GM12875 (cell line): ENCODE data around the gene MBIP.
"Not testable (repeated sequence)": the region's sequence is repeated elsewhere in the genome, so short reads cannot be mapped to it uniquely, and the experiment has no call there.

Experiments
- H3K4me3 ChIP-seq: one replicate; pipeline ENCODE4 v1.5.1; 2011; ENCODE audit warnings: low read depth, low read length, control low read depth
- CTCF ChIP-seq: IDR thresholded peaks from 2 replicates; pipeline ENCODE4 v1.5.1; 2011; ENCODE audit warnings: low read depth, mild to moderate bottlenecking, control low read depth, inconsistent platforms, low read length, moderate library complexity, borderline replicate concordance; ENCODE audit not compliant: insufficient read depth

Gene MBIP

DNA sequence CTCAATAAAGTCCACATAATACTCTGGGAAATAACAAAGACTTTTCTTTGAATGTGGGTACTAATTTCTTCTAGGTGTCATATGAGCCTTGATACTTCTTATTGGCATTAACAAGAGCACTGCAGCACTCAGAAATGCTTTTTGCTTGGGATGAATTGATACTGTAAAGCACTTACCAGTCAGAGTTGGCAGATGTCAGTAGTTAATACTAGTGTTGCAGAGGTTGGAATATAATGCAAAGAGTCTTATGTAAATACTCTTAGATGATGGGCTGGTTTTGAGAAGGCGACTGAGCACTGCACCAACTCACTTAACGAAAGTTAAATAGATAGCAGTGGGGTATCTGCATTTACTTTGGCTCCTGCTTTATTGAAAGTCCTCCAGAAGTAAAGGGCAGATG is 25.6 kb upstream of the MBIP start:
- TF ChIP-seq CTCF, result no peak
- no peak overlapping the region for H3K4me3 ChIP-seq

DNA sequence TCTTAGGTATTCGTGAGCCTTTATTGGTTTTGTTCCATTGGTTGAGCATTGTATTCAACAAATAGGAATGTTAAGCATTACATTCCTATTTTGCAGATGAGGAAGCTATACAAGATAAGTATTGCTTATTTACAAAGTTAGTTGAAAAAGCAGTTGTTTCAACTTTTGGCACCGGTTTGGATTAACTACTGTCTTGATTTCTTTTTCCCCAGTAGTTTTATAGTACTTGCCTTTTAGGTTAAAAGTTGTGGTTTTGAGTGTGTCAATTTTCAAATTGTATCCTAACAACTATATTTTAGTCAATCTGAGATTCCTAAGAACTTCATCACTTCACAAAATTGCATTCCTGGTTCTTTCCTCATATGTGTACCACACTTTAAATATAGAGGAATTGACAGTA is 23.8 kb upstream of the MBIP start:
- TF ChIP-seq CTCF, result no peak
- H3K4me3 ChIP-seq, result no peak overlapping the region

GRCh38 chr14:36341811-36342210 is 21.4 kb upstream of the MBIP start:
- H3K4me3 ChIP-seq, result not testable (repeated sequence)

- no peak overlapping the region for H3K4me3 ChIP-seq
- TF ChIP-seq CTCF, result no peak
Measured at GRCh38 chr14:36340276-36340890, 19.9 kb upstream of the MBIP start.

DNA sequence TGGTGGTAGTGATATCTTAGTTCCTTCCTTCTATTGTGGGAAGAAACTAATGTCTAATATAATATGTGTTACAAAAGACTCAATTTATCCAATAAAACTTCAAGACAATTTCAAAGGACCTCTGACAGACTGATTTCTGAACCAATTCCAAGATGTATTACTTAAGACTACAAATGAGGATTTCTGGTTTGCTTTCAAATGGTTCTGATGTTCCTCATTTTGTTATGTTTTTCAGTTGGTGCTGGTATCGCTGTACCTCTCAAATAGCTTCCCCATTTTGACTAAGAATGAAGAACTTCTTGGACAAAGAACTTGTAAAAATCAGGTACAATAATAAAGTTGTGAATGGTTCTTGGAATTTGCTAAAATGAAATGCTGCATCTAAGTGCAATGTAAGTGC is 19.4 kb upstream of the MBIP start:
- TF ChIP-seq CTCF, result no peak
- no peak overlapping the region for H3K4me3 ChIP-seq

- no peak overlapping the region for H3K4me3 ChIP-seq
- no peak for TF ChIP-seq CTCF
Measured at GRCh38 chr14:36333119-36333518, 12.7 kb upstream of the MBIP start.

DNA sequence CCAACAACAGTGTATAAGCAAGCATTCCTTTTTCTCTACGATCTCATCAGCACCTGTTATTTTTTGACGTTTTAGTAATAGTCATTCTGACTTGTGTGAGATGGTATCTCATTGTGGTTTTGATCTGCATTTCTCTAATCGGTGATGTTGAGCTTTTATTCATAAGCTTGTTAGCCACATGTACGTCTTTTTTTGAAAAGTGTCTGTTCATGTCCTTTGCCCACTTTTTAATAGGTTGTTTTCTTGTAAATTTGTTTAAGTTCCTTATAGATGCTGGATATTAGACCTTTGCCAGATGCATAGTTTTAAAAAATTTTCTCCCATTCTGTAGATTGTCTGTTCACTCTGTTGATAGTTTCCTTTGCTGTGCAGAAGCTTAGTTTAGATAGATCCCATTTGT is 7.1 kb upstream of the MBIP start:
- not testable (repeated sequence) for H3K4me3 ChIP-seq

- no peak overlapping the region for H3K4me3 ChIP-seq
- TF ChIP-seq CTCF, result no peak
Measured at GRCh38 chr14:36325853-36326252, 5.4 kb upstream of the MBIP start.
